Heart right ventricle (tissue), 16 donors: ENCODE measurements around the gene SLC23A2. TPM values are rescaled to one million over a fixed set of nuclear protein-coding genes. Genes with fewer than 3 reads are reported as not detected.

ENCODE experiments used
- ATAC-seq, 8 donors: fragments of 200-7000 bp; cut with Tn5 transposase; one replicate each; pipeline ENCODE4 v1.9.1; 2020; ENCODE audit warnings: mild to moderate bottlenecking in 8 of 8, moderate library complexity in 8 of 8, moderate number of reproducible peaks in 1 of 8
- DNase-seq, 2 donors: peaks; one replicate each; pipeline ENCODE4 v3.0.0-alpha.2; 2020
- H3K27ac ChIP-seq, 10 donors: fragments of 200-600 bp; sonication (generic) in 2 of 10; one replicate each; pipeline versions ENCODE4 v1.5.0 to v1.8.0; 2020 to 2022; ENCODE audit warnings: mild to moderate bottlenecking in 3 of 10
- H3K27me3 ChIP-seq, 7 donors: fragments of 200-600 bp; one replicate each; pipeline ENCODE4 v1.8.0; 2021 to 2022; ENCODE audit warnings: mild to moderate bottlenecking in 2 of 7
- H3K36me3 ChIP-seq, 9 donors: fragments of 200-600 bp; sonication (generic) in 1 of 9; one replicate each; pipeline versions ENCODE4 v1.5.0 to v1.8.0; 2020 to 2022; ENCODE audit warnings: mild to moderate bottlenecking in 2 of 9
- H3K4me1 ChIP-seq, 9 donors: fragments of 200-600 bp; sonication (generic) in 1 of 9; one replicate each; pipeline versions ENCODE4 v1.5.0 to v1.8.0; 2020 to 2022; ENCODE audit warnings: mild to moderate bottlenecking in 4 of 9
- H3K4me3 ChIP-seq, 10 donors: fragments of 200-600 bp; sonication (generic) in 2 of 10; one replicate each; pipeline versions ENCODE4 v1.5.0 to v1.8.0; 2020 to 2022; ENCODE audit warnings: mild to moderate bottlenecking in 7 of 10, moderate library complexity in 2 of 10
- H3K9me3 ChIP-seq, 11 donors: fragments of 200-600 bp in 10 of 11; sonication (generic) in 2 of 11; one replicate each; pipeline versions ENCODE4 v1.5.0 to v1.8.0; 2013 to 2022; ENCODE audit warnings: mild to moderate bottlenecking in 2 of 11, control low read depth in 1 of 11, moderate library complexity in 1 of 11
- CTCF ChIP-seq, 9 donors: fragments of 200-600 bp; sonication (generic) in 2 of 9; IDR thresholded peaks; one replicate each; pipeline versions ENCODE4 v1.5.0 to v1.8.0; 2021 to 2022; ENCODE audit warnings: antibody characterized with exemption in 9 of 9, mild to moderate bottlenecking in 5 of 9, moderate library complexity in 1 of 9
- WGBS, 2 donors: extraction: QIAGEN DNeasy Blood & Tissue Kit; methylation state at CpG; one replicate each; pipeline ENCODE4 v1.1.7; 2013; ENCODE audit warnings: inconsistent platforms in 1 of 2; 5-methylcytosine and 5-hydroxymethylcytosine counted together
- intact Hi-C, 10 donors: fragments of 100-400 bp; cut with DNase I; formaldehyde crosslinking; loops; one replicate each; pipeline versions ENCODE4 v1.11.1 to v1.14.2; 2022
- polyA plus RNA-seq, 2 donors: library from polyadenylated mRNA; stranded (reverse); fragments of 200-250 nt; gene quantifications; one replicate each; pipeline ENCODE4 v1.2.3, GENCODE V29; 2013
- total RNA-seq, 10 donors: library from RNA; stranded (reverse); fragmentation: NEBNext Ultra II Directional in 3 of 10; extraction: Animal tissue kit (Norgen Biotek cat#: 25700) in 3 of 10; gene quantifications; one replicate each; pipeline versions ENCODE4 v1.2.1 to v1.2.4, GENCODE V29; 2021 to 2023
- donor health status: Arrhythmogenic right ventricular cardiomyopathy.
- donor health status: ischemic (EF 13 %, LVEDD 7.1; RV severe dilation, severe dysfunction).
- donor health status: healthy with polysubstance abuse.
- donor health status: DM: no; HTN: yes; CAD: no.
- donor health status: DM: no; HTN: no; CAD: no.
- donor health status: ischemic (EF 25% LVEDD 6.9; RV normal size, moderate dysfunction).
- donor health status: ischemic (EF 25% LVEDD 5.7; RV mildly dilated, moderate dysfunction).
- donor health status: healthy.
- donor health status: DM: yes; HTN: yes; CAD: no.
- donor health status: Ischemic cardiomyopathy.
- donor health status: ischemic (EF 35%, LVEDD 5.7; RV mildly dilated, moderate dysfunction).
- donor health status: nonischemic (EF 11% LVEDD 7.7; RV severe dilation, severe dysfunction).
- donor health status: DM: yes; HTN: yes; CAD: no.
- donor health status: PGD.
- donor health status: ischemic (EF 29% LVEDD 5.4; RV normal size, mild dysfunction).
- donor health status: nonischemic (EF 23%, LVEDD 6.1; RV moderate dilation, normal function).

The SLC23A2 gene
- total and polyA plus RNA-seq, 12 donors, result 2.0 to 12.3 (median 6.9) TPM

- TF ChIP-seq CTCF (IDR thresholded peaks at IDR 0.05), result no peak
- H3K9me3 ChIP-seq, result peaks cover 0 to 10% (median 0%) of the 10 kb centered on the region in 11 donors
- ATAC-seq, result peak in 4 of 8 donors; percentile 10 to 40 (median 22)
- H3K27me3 ChIP-seq, result peaks cover 0 to 2% (median 0%) of the 10 kb centered on the region in 7 donors
- no peaks in the 10 kb centered on the region for H3K36me3 ChIP-seq
- 67 to 74% methylated on average over 6 of the region's 6 CpGs for WGBS, 2 donors
- intact Hi-C loops, result no loop called here
- no peak overlapping the region for H3K27ac ChIP-seq
- no peak overlapping the region for H3K4me3 ChIP-seq
- no peak for DNase-seq
- H3K4me1 ChIP-seq, result peaks cover 0 to 35% (median 2%) of the 10 kb centered on the region in 9 donors
Measured at GRCh38 chr20:4833074-4833728, 168.1 kb downstream of the SLC23A2 start.

- Histone ChIP-seq H3K27ac (no peak overlapping the region), H3K4me1 (peaks cover 0 to 35% (median 2%) of the 10 kb centered on the region in 9 donors), H3K9me3 (peaks cover 0 to 10% (median 0%) of the 10 kb centered on the region in 11 donors), H3K4me3 (no peak overlapping the region), H3K27me3 (peaks cover 0 to 2% (median 0%) of the 10 kb centered on the region in 7 donors), H3K36me3 (no peaks in the 10 kb centered on the region)
- TF ChIP-seq CTCF (IDR thresholded peaks at IDR 0.05), result no peak
- WGBS, 2 donors, result 91 to 97% methylated on average over 2 of the region's 2 CpGs
- intact Hi-C loops, result no loop called here
- ATAC-seq (no peak), DNase-seq (no peak)
Measured at GRCh38 chr20:4832469-4832868, 168.8 kb downstream of the SLC23A2 start.

- H3K4me3 ChIP-seq, result no peak overlapping the region
- DNase-seq (no peak), ATAC-seq (no peak)
- no peaks in the 10 kb centered on the region for H3K36me3 ChIP-seq
- no peak for TF ChIP-seq CTCF (IDR thresholded peaks at IDR 0.05)
- H3K27me3 ChIP-seq, result no peaks in the 10 kb centered on the region
- H3K27ac ChIP-seq, result peak overlapping the region in 1 of 10 donors; percentile 89
- peaks cover 0 to 10% (median 0%) of the 10 kb centered on the region in 11 donors for H3K9me3 ChIP-seq
- WGBS, 2 donors, result 68 to 69% methylated on average over 2 of the region's 2 CpGs
- peaks cover 0 to 27% (median 0%) of the 10 kb centered on the region in 9 donors for H3K4me1 ChIP-seq
- intact Hi-C loops, result no loop called here
Measured at GRCh38 chr20:4830696-4831095, 170.6 kb downstream of the SLC23A2 start.

- peak overlapping the region in 2 of 10 donors; percentile 38 to 89 for H3K27ac ChIP-seq
- H3K4me3 ChIP-seq, result no peak overlapping the region
- peaks cover 0 to 10% (median 0%) of the 10 kb centered on the region in 11 donors for H3K9me3 ChIP-seq
- no peaks in the 10 kb centered on the region for H3K27me3 ChIP-seq
- DNase-seq (no peak), ATAC-seq (no peak)
- H3K4me1 ChIP-seq, result peaks cover 0 to 27% (median 0%) of the 10 kb centered on the region in 9 donors
- TF ChIP-seq CTCF (IDR thresholded peaks at IDR 0.05), result no peak
- 67 to 95% methylated on average over 3 of the region's 3 CpGs for WGBS, 2 donors
- intact Hi-C loops, result no loop called here
- no peaks in the 10 kb centered on the region for H3K36me3 ChIP-seq
Measured at GRCh38 chr20:4830259-4830658, 171.1 kb downstream of the SLC23A2 start.
